Ascending aorta (tissue), 2 donors: Measurements from ENCODE around the gene C4orf50. TPM values are rescaled to one million over a fixed set of nuclear protein-coding genes. Genes with fewer than 3 reads are reported as not detected.

Experiments used
- DNase-seq, 2 donors: peaks; one replicate each; pipeline ENCODE4 v3.0.0-alpha.2; 2019; ENCODE audit warnings: low spot score in 2 of 2
- H3K27ac ChIP-seq, 2 donors: fragments of 200-600 bp; sonication (generic); one replicate each; pipeline ENCODE4 v1.5.1; 2016 to 2017; ENCODE audit warnings: mild to moderate bottlenecking in 1 of 2
- H3K27me3 ChIP-seq: fragments of 200-600 bp; sonication (generic); one replicate; pipeline ENCODE4 v1.5.1; 2017
- H3K36me3 ChIP-seq, 2 donors: fragments of 200-600 bp; sonication (generic); one replicate each; pipeline ENCODE4 v1.5.1; 2016
- H3K4me1 ChIP-seq, 2 donors: fragments of 200-600 bp; sonication (generic); one replicate each; pipeline ENCODE4 v1.5.1; 2016 to 2017; ENCODE audit warnings: mild to moderate bottlenecking in 1 of 2
- H3K4me3 ChIP-seq, 2 donors: fragments of 200-600 bp; sonication (generic); one replicate each; pipeline ENCODE4 v1.5.1; 2016 to 2017; ENCODE audit warnings: mild to moderate bottlenecking in 1 of 2
- H3K9me3 ChIP-seq, 2 donors: fragments of 200-600 bp; sonication (generic); one replicate each; pipeline ENCODE4 v1.5.1; 2016
- intact Hi-C: fragments of 100-400 bp; cut with DNase I; formaldehyde crosslinking; loops from one replicate; pipeline ENCODE4 v1.15.1; 2023
- total RNA-seq: library from RNA; depleted of rRNA; stranded (reverse); fragments of >200 nt; gene quantifications from one replicate; pipeline ENCODE4 v1.1.0, GENCODE V29; 2016
- TF ChIP-seq, protein P1 (sequence below), 3 experiments: fragments of 200-600 bp in 2 of 3; fragments of 450-650 bp in 1 of 3; sonication (generic) in 2 of 3; IDR thresholded peaks; one replicate each; pipeline ENCODE4 v1.5.1; 2016 to 2019; ENCODE audit warnings: antibody characterized with exemption in 3 of 3, mild to moderate bottlenecking in 1 of 3, moderate library complexity in 1 of 3

Gene C4orf50
- total RNA-seq, 1 donor from 2014 or later, result not detected

DNA sequence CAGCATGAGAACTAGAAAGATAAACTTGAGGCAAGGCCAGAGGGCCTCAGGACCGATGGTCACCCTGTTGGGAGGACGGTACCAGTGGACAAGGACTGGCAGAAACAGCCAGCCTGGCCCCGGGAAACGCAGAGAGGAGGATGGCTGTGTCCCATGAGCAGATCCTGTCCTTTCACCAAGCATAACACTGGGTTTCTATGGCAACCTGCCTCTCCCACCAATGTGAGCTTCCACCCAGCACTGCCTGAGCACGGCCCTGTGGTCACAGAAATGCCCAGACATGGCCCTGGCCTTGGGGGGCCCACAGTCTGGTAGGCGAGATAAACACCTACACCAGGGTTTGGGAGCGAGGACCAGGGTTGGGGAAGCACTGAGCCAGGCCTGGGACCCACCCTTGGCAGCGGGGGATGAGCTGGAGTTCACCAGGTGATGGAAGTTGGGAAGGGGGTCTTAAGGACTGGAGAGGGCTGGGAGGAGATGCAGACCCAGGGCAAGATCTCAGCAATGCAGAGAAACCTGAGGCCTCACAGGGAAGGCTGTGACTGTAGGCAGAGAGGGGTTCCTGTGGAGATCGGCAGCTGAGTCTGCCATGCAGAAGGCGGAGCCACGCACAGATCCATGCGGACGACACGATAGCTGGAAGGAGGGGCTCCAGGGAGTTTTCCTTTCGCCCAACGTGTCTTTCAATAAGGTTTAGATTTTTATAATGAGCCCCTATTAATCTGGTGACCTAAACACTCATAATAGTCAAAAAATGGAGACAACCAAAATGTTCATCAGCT lies 92.6 kb downstream of the C4orf50 start:
- intact Hi-C loops, result no loop called here
- H3K4me1 ChIP-seq, result no peaks in the 10 kb centered on the region
- H3K36me3 ChIP-seq, result no peaks in the 10 kb centered on the region
- no peak overlapping the region for H3K4me3 ChIP-seq
- H3K27me3 ChIP-seq, result no peaks in the 10 kb centered on the region
- TF ChIP-seq, protein P1, sequence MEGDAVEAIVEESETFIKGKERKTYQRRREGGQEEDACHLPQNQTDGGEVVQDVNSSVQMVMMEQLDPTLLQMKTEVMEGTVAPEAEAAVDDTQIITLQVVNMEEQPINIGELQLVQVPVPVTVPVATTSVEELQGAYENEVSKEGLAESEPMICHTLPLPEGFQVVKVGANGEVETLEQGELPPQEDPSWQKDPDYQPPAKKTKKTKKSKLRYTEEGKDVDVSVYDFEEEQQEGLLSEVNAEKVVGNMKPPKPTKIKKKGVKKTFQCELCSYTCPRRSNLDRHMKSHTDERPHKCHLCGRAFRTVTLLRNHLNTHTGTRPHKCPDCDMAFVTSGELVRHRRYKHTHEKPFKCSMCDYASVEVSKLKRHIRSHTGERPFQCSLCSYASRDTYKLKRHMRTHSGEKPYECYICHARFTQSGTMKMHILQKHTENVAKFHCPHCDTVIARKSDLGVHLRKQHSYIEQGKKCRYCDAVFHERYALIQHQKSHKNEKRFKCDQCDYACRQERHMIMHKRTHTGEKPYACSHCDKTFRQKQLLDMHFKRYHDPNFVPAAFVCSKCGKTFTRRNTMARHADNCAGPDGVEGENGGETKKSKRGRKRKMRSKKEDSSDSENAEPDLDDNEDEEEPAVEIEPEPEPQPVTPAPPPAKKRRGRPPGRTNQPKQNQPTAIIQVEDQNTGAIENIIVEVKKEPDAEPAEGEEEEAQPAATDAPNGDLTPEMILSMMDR (IDR thresholded peaks at IDR 0.05), result no peak
- peak in 1 of 2 donors; percentile 37 for DNase-seq
- H3K27ac ChIP-seq, result no peak overlapping the region
- H3K9me3 ChIP-seq, result no peaks in the 10 kb centered on the region

DNA sequence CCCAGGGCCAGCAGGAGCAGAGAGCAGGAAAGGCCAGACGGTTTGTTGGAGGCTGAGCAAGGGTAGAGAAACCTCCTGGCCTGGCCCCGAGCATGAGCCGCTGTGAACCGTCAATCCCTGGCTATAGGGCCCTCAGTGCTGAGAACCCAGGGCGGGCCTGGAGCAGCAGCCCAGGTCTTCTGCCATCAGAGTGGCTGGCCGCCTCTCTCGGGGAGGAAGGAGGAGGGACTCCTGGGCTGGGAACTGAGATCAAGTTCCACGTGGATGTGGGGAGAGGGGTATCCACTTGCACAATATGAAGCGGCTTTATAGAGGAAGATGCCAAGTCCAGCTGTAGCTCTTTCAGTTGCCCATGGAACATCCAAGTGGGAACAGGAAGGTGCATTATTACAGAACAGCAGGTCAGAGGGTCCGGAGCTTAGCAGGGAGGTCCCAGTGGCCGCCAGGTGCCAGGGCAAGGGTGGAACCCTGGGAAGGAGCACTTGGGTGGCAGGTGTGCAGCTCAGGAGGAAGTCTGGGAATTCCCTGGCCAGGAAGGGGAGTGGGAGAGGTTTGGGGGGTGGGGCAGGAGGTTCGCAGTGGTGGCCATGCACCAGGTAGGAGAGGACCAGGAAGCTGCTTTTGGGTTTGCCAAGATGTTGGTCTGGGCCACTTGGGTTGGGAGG lies 93.6 kb downstream of the C4orf50 start:
- TF ChIP-seq, protein P1 (IDR thresholded peaks at IDR 0.05), result no peak
- peak in 1 of 2 donors; percentile 53 for DNase-seq
- H3K4me1 ChIP-seq, result no peaks in the 10 kb centered on the region
- H3K27me3 ChIP-seq, result no peaks in the 10 kb centered on the region
- H3K4me3 ChIP-seq, result no peak overlapping the region
- H3K9me3 ChIP-seq, result no peaks in the 10 kb centered on the region
- no peaks in the 10 kb centered on the region for H3K36me3 ChIP-seq
- no peak overlapping the region for H3K27ac ChIP-seq
- intact Hi-C loops, result no loop called here

DNA sequence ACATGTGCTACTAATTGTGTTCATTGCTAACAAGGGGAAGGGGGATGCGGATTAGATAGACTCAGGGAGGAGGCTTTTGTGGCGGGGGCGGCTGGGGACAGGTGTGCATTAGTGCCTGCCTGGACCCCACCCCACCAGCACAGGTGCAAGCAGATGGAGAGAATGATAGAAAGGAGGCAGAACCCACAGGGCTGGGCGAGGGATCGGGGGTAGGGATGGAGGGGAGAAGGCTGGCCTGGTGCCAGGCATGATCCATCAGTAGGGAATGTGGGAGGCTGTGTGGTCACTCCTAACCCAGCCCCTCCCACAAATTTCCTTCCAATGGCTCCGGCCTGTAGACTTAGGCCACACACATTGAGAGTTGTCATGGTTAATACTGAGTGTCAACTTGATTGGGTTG lies 94.9 kb downstream of the C4orf50 start:
- H3K27ac ChIP-seq, result no peak overlapping the region
- no peak overlapping the region for H3K4me3 ChIP-seq
- intact Hi-C loops, result no loop called here
- TF ChIP-seq, protein P1 (IDR thresholded peaks at IDR 0.05), result no peak
- no peak for DNase-seq
- H3K36me3 ChIP-seq, result no peaks in the 10 kb centered on the region
- no peaks in the 10 kb centered on the region for H3K4me1 ChIP-seq
- no peaks in the 10 kb centered on the region for H3K27me3 ChIP-seq
- H3K9me3 ChIP-seq, result no peaks in the 10 kb centered on the region

DNA sequence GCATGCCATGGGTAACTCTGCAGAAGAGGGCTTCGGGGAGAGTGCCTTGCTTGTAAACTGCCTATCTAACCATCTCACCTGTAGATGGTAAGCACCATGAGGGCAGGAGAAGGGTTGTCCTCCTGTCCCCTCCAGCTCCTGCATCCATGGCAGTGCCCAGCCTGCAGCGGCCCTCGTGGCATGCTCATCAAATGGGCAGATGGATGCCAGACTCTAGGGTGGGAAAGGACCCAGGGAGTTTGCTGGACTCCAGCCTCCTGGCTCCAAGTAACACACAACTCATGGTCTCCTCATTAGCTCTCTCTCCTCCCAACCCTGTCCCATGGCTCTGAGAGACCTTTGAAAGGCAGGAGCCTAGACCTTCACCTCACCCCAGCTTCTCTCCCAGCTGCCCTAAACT lies 95.7 kb downstream of the C4orf50 start:
- no peak for DNase-seq
- Histone ChIP-seq H3K27me3 (no peaks in the 10 kb centered on the region), H3K4me1 (no peaks in the 10 kb centered on the region), H3K36me3 (no peaks in the 10 kb centered on the region), H3K9me3 (no peaks in the 10 kb centered on the region), H3K27ac (no peak overlapping the region), H3K4me3 (no peak overlapping the region)
- TF ChIP-seq, protein P1 (IDR thresholded peaks at IDR 0.05), result no peak
- intact Hi-C loops, result no loop called here

DNA sequence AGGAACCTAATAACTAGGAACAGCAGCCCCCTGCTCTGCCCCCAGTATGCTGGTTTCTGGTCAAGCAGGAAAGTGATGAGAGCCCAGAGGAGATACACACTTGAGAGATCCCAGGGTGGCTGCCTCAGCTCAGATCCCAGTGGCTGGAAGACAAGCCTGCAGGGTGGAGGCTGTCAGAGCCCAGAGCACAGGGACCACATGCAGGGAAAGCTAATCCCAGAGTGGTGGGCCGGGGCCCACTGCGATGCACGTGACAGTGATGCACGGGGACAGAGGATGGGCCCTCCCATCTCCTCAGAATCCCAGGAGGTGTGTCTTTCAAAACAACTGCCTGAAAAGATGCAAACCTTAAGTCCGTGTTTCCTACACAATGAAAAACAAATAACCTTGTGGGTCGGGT lies 96.2 kb downstream of the C4orf50 start:
- H3K27me3 ChIP-seq, result no peaks in the 10 kb centered on the region
- intact Hi-C loops, result no loop called here
- TF ChIP-seq, protein P1 (IDR thresholded peaks at IDR 0.05), result no peak
- H3K9me3 ChIP-seq, result no peaks in the 10 kb centered on the region
- no peak for DNase-seq
- no peak overlapping the region for H3K27ac ChIP-seq
- no peaks in the 10 kb centered on the region for H3K4me1 ChIP-seq
- H3K4me3 ChIP-seq, result no peak overlapping the region
- H3K36me3 ChIP-seq, result no peaks in the 10 kb centered on the region
